ENCODE data around the gene SLC22A3.

SLC22A3 gene

GRCh38 chr6:160315310-160315709, 32.9 kb upstream of the SLC22A3 start:
- FAIRE-seq: no peak
- TF ChIP-seq PAX5 (IDR thresholded peaks at IDR 0.05; ENCODE audit: insufficient read depth, low read length, severe bottlenecking) (no peak), SPI1 (IDR thresholded peaks at IDR 0.05; ENCODE audit: low read depth, low read length) (no peak), POLR2A (IDR thresholded peaks at IDR 0.05; ENCODE audit: low read depth, low read length) (no peak), POLR2AphosphoS5 (IDR thresholded peaks at IDR 0.05; ENCODE audit: low read depth, low read length) (no peak), TAF1 (IDR thresholded peaks at IDR 0.05; ENCODE audit: low read depth, low read length) (no peak)
- DNase-seq (ENCODE audit: insufficient read length, low spot score): no peak

DNA sequence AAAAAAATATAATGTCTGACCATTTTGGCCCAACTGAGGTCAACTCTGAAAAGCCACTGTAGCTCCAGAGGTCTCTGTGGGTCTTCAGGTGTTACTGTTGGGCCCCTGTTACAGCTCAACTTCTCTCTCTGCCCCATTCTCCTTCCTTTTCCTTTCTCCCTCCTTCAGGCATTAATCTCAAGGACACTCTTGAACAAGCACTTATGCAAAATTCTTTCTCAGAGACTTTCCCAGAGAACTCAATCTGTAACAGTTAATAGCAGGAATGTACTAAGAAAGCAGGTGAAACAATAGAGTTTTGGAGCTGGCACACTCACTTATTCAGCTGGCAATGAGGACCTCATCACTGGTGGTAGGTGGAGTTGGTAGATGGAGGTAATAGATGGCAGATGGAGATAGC, 31.9 kb upstream of the SLC22A3 start:
- FAIRE-seq (no peak), DNase-seq (ENCODE audit: insufficient read length, low spot score) (no peak)
- TF ChIP-seq TAF1 (IDR thresholded peaks at IDR 0.05; ENCODE audit: low read depth, low read length) (no peak), POLR2AphosphoS5 (IDR thresholded peaks at IDR 0.05; ENCODE audit: low read depth, low read length) (no peak), SPI1 (IDR thresholded peaks at IDR 0.05; ENCODE audit: low read depth, low read length) (no peak), POLR2A (IDR thresholded peaks at IDR 0.05; ENCODE audit: low read depth, low read length) (no peak), POU2F2 (IDR thresholded peaks at IDR 0.05; ENCODE audit: low read depth, low read length) (no peak), PAX5 (IDR thresholded peaks at IDR 0.05; ENCODE audit: insufficient read depth, low read length, severe bottlenecking) (no peak)

DNA sequence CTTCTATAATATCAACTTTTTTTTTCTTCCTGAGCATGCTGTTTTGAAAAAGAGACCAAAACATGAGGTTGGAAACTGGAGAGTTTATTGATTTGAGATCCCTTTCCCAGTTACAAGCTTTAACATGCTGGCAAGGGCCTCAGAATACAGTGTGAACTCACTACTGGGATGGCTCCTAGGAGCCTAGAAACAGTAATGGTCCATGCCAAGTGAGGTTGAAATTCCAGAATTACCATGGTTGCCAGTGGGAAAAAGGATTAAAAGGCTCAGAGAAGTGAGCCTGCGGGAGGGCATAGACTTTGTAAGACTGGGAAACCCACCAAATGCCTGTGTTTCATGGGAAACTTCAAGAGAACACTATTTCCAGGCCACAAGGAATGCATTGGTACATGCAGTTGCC, 28.9 kb upstream of the SLC22A3 start:
- DNase-seq (ENCODE audit: insufficient read length, low spot score) (no peak), FAIRE-seq (no peak)
- TF ChIP-seq POLR2AphosphoS5 (IDR thresholded peaks at IDR 0.05; ENCODE audit: low read depth, low read length): no peak
- no peak for TF ChIP-seq POLR2A (IDR thresholded peaks at IDR 0.05; ENCODE audit: low read depth, low read length)
- no peak for TF ChIP-seq PAX5 (IDR thresholded peaks at IDR 0.05; ENCODE audit: insufficient read depth, low read length, severe bottlenecking)
- no peak for TF ChIP-seq SPI1 (IDR thresholded peaks at IDR 0.05; ENCODE audit: low read depth, low read length)
- TF ChIP-seq POU2F2 (IDR thresholded peaks at IDR 0.05; ENCODE audit: low read depth, low read length): no peak
- TF ChIP-seq TAF1 (IDR thresholded peaks at IDR 0.05; ENCODE audit: low read depth, low read length): no peak

- TF ChIP-seq TAF1 (IDR thresholded peaks at IDR 0.05; ENCODE audit: low read depth, low read length) (no peak), POU2F2 (IDR thresholded peaks at IDR 0.05; ENCODE audit: low read depth, low read length) (no peak), SPI1 (IDR thresholded peaks at IDR 0.05; ENCODE audit: low read depth, low read length) (no peak), PAX5 (IDR thresholded peaks at IDR 0.05; ENCODE audit: insufficient read depth, low read length, severe bottlenecking) (no peak), POLR2A (IDR thresholded peaks at IDR 0.05; ENCODE audit: low read depth, low read length) (no peak), POLR2AphosphoS5 (IDR thresholded peaks at IDR 0.05; ENCODE audit: low read depth, low read length) (no peak)
- no peak for FAIRE-seq
- DNase-seq (ENCODE audit: insufficient read length, low spot score): no peak
Observed at GRCh38 chr6:160321729-160322505, 26.3 kb upstream of the SLC22A3 start.

DNA sequence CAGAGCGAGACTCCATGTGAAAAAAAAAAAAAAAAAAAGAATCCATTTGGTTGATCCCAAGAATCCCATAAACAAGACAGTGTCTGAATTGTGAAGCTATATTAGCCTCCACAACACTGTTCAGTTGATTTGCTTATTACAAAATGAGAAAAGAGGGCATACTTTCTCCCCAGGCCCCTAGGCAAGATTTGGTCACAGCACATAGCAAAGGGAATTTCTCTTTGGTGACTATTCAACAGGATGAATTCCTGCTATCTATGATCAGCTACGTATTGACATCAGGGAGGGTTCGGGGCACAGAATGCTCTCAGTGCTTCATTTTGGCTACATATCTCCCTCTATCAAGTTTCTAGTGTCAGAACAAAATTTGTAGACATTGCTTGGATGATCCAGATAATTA, 20.2 kb upstream of the SLC22A3 start:
- TF ChIP-seq POU2F2 (IDR thresholded peaks at IDR 0.05; ENCODE audit: low read depth, low read length) (no peak), POLR2AphosphoS5 (IDR thresholded peaks at IDR 0.05; ENCODE audit: low read depth, low read length) (no peak), SPI1 (IDR thresholded peaks at IDR 0.05; ENCODE audit: low read depth, low read length) (no peak), PAX5 (IDR thresholded peaks at IDR 0.05; ENCODE audit: insufficient read depth, low read length, severe bottlenecking) (no peak), TAF1 (IDR thresholded peaks at IDR 0.05; ENCODE audit: low read depth, low read length) (no peak), POLR2A (IDR thresholded peaks at IDR 0.05; ENCODE audit: low read depth, low read length) (no peak)
- no peak for FAIRE-seq
- DNase-seq (ENCODE audit: insufficient read length, low spot score): no peak

GRCh38 chr6:160328447-160328846, 19.7 kb upstream of the SLC22A3 start:
- DNase-seq (ENCODE audit: insufficient read length, low spot score): no peak
- TF ChIP-seq POLR2A (IDR thresholded peaks at IDR 0.05; ENCODE audit: low read depth, low read length) (no peak), TAF1 (IDR thresholded peaks at IDR 0.05; ENCODE audit: low read depth, low read length) (no peak), SPI1 (IDR thresholded peaks at IDR 0.05; ENCODE audit: low read depth, low read length) (no peak), POU2F2 (IDR thresholded peaks at IDR 0.05; ENCODE audit: low read depth, low read length) (no peak), POLR2AphosphoS5 (IDR thresholded peaks at IDR 0.05; ENCODE audit: low read depth, low read length) (no peak), PAX5 (IDR thresholded peaks at IDR 0.05; ENCODE audit: insufficient read depth, low read length, severe bottlenecking) (no peak)
- no peak for FAIRE-seq

GRCh38 chr6:160329188-160329587, 19.0 kb upstream of the SLC22A3 start:
- FAIRE-seq (no peak), DNase-seq (ENCODE audit: insufficient read length, low spot score) (no peak)
- TF ChIP-seq POLR2AphosphoS5 (IDR thresholded peaks at IDR 0.05; ENCODE audit: low read depth, low read length) (no peak), SPI1 (IDR thresholded peaks at IDR 0.05; ENCODE audit: low read depth, low read length) (no peak), POLR2A (IDR thresholded peaks at IDR 0.05; ENCODE audit: low read depth, low read length) (no peak), TAF1 (IDR thresholded peaks at IDR 0.05; ENCODE audit: low read depth, low read length) (no peak), PAX5 (IDR thresholded peaks at IDR 0.05; ENCODE audit: insufficient read depth, low read length, severe bottlenecking) (no peak), POU2F2 (IDR thresholded peaks at IDR 0.05; ENCODE audit: low read depth, low read length) (no peak)

DNA sequence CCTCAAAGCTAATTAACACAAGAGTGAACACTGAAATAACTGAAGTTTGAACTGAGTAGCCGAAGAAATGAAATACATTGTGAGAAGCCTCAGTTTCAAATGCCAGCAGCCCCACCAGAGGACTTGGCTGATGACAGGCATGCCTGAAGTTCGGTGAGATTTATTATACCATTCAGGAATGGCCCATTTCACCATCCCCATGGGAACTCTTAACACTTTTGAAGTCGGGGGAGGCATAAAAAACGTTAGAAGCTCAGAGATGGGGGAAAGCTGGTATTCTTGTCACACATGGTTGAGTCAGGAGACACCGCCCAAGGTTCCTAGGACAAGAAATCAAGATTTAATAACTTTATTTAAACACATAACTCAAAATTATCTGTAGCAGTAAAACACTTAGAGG, 17.6 kb upstream of the SLC22A3 start:
- FAIRE-seq (no peak), DNase-seq (ENCODE audit: insufficient read length, low spot score) (no peak)
- no peak for TF ChIP-seq PAX5 (IDR thresholded peaks at IDR 0.05; ENCODE audit: insufficient read depth, low read length, severe bottlenecking)
- TF ChIP-seq SPI1 (IDR thresholded peaks at IDR 0.05; ENCODE audit: low read depth, low read length): no peak
- TF ChIP-seq POLR2A (IDR thresholded peaks at IDR 0.05; ENCODE audit: low read depth, low read length): no peak
- no peak for TF ChIP-seq TAF1 (IDR thresholded peaks at IDR 0.05; ENCODE audit: low read depth, low read length)
- TF ChIP-seq POLR2AphosphoS5 (IDR thresholded peaks at IDR 0.05; ENCODE audit: low read depth, low read length): no peak
- no peak for TF ChIP-seq POU2F2 (IDR thresholded peaks at IDR 0.05; ENCODE audit: low read depth, low read length)

DNA sequence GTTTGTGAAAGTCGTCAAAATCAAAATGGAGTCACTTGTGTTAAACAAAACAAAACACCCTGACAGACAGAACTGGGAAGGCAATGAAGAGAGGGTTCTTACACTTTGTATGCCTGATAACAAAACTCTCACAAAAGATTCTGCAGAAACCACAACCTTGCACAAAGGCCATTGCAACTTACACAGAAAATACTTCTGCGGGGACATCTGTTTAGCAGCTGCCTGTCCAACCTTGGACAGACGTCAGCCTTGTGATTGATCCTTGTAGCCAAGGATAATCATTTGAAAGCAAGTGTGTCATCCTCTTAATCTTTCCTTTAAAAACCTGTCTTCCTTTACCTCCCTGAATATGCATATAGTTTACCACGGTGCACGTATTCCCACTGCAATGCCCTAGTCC, 17.0 kb upstream of the SLC22A3 start:
- DNase-seq (ENCODE audit: insufficient read length, low spot score): no peak
- TF ChIP-seq POU2F2 (IDR thresholded peaks at IDR 0.05; ENCODE audit: low read depth, low read length) (no peak), TAF1 (IDR thresholded peaks at IDR 0.05; ENCODE audit: low read depth, low read length) (no peak), SPI1 (IDR thresholded peaks at IDR 0.05; ENCODE audit: low read depth, low read length) (no peak), POLR2A (IDR thresholded peaks at IDR 0.05; ENCODE audit: low read depth, low read length) (no peak), PAX5 (IDR thresholded peaks at IDR 0.05; ENCODE audit: insufficient read depth, low read length, severe bottlenecking) (no peak), POLR2AphosphoS5 (IDR thresholded peaks at IDR 0.05; ENCODE audit: low read depth, low read length) (no peak)
- FAIRE-seq: no peak

All from GM12891 (cell line).